DOHH2 (cell line): ENCODE measurements around the gene MICAL2.

Experiments
- H3F3A ChIP-seq: fragments of 200-600 bp; sonication (generic), shearing (Covaris generic); 2 replicates; pipeline ENCODE4 v1.6.0; 2016; ENCODE audit warnings: antibody characterized with exemption, mild to moderate bottlenecking; ENCODE audit not compliant: control insufficient read depth, insufficient read depth
- H3K27ac ChIP-seq: fragments of 200-600 bp; sonication (generic); 2 replicates; pipeline ENCODE4 v1.5.1; 2014; ENCODE audit warnings: low read depth, mild to moderate bottlenecking, low read length, moderate library complexity
- H3K27me3 ChIP-seq: fragments of 200-600 bp; sonication (generic); 2 replicates; pipeline ENCODE4 v1.6.1; 2014; ENCODE audit warnings: mild to moderate bottlenecking, low read length, mixed read lengths; ENCODE audit not compliant: control insufficient read depth
- H3K36me3 ChIP-seq: fragments of 200-600 bp; sonication (generic); 2 replicates; pipeline ENCODE4 v1.6.1; 2014; ENCODE audit warnings: mild to moderate bottlenecking, low read length, moderate library complexity, mixed read lengths; ENCODE audit not compliant: control insufficient read depth
- H3K4me1 ChIP-seq: fragments of 200-600 bp; sonication (generic); 2 replicates; pipeline ENCODE4 v1.6.1; 2014; ENCODE audit warnings: mild to moderate bottlenecking, low read length, mixed read lengths; ENCODE audit not compliant: control insufficient read depth
- H3K4me2 ChIP-seq: fragments of 200-600 bp; sonication (generic); 2 replicates; pipeline ENCODE4 v1.6.0; 2014; ENCODE audit warnings: mild to moderate bottlenecking, low read length, moderate library complexity
- H3K4me3 ChIP-seq: fragments of 200-600 bp; sonication (generic); 2 replicates; pipeline ENCODE4 v1.5.1; 2014; ENCODE audit warnings: mild to moderate bottlenecking, low read length, mixed read lengths
- H3K79me2 ChIP-seq: fragments of 200-600 bp; sonication (generic); 2 replicates; pipeline ENCODE4 v1.6.1; 2014; ENCODE audit warnings: mild to moderate bottlenecking, low read length, mixed read lengths; ENCODE audit not compliant: control insufficient read depth
- H3K9me2 ChIP-seq: fragments of 200-600 bp; sonication (generic); replicated peaks from 2 replicates; pipeline ENCODE4 v1.6.1; 2014; ENCODE audit warnings: mild to moderate bottlenecking, low read length, mixed read lengths; ENCODE audit not compliant: control insufficient read depth
- H3K9me3 ChIP-seq: fragments of 200-600 bp; sonication (generic); 2 replicates; pipeline ENCODE4 v1.6.1; 2014; ENCODE audit warnings: antibody characterized with exemption, low read length, mixed read lengths; ENCODE audit not compliant: control insufficient read depth, insufficient read depth
- H4K20me1 ChIP-seq: fragments of 200-600 bp; sonication (generic); 2 replicates; pipeline ENCODE4 v1.6.0; 2014; ENCODE audit warnings: low read depth, mild to moderate bottlenecking, antibody characterized with exemption, low read length, moderate library complexity; ENCODE audit not compliant: control insufficient read depth, insufficient read depth
- EZH2phosphoT487 ChIP-seq: fragments of 200-600 bp; sonication (generic); IDR thresholded peaks from 2 replicates; pipeline ENCODE4 v1.6.1; 2017; ENCODE audit warnings: borderline replicate concordance, mild to moderate bottlenecking, antibody characterized with exemption, low read length, moderate library complexity, mixed read lengths
- TF ChIP-seq, protein P1 (sequence below): fragments of 200-600 bp; sonication (generic); IDR thresholded peaks from one replicate; pipeline ENCODE4 v1.5.1; 2014; ENCODE audit warnings: antibody characterized with exemption, mild to moderate bottlenecking, low read depth, low read length; ENCODE audit not compliant: poor library complexity, severe bottlenecking

The MICAL2 gene

DNA sequence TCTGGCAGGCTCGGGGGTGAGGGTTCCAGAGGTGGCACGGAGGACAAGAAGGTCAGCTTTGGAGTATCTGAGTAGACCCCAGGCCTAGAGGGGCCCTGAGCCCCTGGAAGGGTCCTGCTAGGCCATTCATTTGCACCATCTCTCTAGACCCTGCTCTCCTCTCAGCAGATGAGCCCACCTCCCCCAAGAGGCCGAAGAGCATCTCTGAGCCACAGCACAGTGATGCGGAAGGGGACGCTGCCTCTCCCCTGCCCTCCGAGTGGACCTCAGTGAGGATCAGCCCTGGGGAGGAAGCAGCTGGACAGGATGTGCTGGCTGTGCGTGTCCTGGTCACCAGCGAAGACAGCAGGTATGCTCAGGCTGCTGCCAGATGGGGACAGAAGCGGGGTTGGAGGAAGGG lies 165.4 kb downstream of the MICAL2 start:
- Histone ChIP-seq H3K27ac (no peak overlapping the region), H3K4me1 (no peaks in the 10 kb centered on the region)

DNA sequence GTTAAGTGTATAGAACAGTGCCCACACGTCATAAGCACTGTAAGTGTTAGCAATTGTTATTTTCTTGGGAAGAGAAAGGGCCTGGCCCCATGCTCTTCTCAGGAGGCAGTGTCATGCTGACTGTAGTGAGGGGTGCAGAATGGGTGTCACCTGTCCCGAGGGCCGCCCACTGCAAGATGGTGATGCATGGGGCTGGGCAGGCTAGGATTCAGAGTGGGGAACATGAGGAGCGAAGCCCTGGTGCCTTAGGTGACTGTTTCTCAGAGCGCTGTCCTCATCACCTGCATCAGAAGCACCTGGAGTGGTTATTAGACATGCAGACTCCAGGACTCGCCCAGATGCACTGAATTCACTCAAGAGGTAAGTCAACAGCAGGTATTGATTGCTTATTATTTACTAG lies 166.0 kb downstream of the MICAL2 start:
- Histone ChIP-seq H3K36me3 (no peaks in the 10 kb centered on the region), H3F3A (no peaks in the 10 kb centered on the region), H3K27ac (no peak overlapping the region), H3K4me1 (no peaks in the 10 kb centered on the region), H3K4me2 (no peak overlapping the region), H3K79me2 (no peaks in the 10 kb centered on the region), H4K20me1 (no peaks in the 10 kb centered on the region), H3K4me3 (no peak overlapping the region), H3K9me3 (no peaks in the 10 kb centered on the region), H3K27me3 (no peaks in the 10 kb centered on the region), H3K9me2 (no peaks in the 10 kb centered on the region)
- no peak for TF ChIP-seq EZH2phosphoT487
- TF ChIP-seq, protein P1, sequence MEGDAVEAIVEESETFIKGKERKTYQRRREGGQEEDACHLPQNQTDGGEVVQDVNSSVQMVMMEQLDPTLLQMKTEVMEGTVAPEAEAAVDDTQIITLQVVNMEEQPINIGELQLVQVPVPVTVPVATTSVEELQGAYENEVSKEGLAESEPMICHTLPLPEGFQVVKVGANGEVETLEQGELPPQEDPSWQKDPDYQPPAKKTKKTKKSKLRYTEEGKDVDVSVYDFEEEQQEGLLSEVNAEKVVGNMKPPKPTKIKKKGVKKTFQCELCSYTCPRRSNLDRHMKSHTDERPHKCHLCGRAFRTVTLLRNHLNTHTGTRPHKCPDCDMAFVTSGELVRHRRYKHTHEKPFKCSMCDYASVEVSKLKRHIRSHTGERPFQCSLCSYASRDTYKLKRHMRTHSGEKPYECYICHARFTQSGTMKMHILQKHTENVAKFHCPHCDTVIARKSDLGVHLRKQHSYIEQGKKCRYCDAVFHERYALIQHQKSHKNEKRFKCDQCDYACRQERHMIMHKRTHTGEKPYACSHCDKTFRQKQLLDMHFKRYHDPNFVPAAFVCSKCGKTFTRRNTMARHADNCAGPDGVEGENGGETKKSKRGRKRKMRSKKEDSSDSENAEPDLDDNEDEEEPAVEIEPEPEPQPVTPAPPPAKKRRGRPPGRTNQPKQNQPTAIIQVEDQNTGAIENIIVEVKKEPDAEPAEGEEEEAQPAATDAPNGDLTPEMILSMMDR: no peak

More for the DNA sequence above, 165.4 kb downstream of the MICAL2 start:
- TF ChIP-seq EZH2phosphoT487: no peak
- TF ChIP-seq, protein P1: no peak
- no peak overlapping the region for H3K4me3 ChIP-seq
- H3K79me2 ChIP-seq: no peaks in the 10 kb centered on the region
- H3F3A ChIP-seq: no peaks in the 10 kb centered on the region
- H3K27me3 ChIP-seq: no peaks in the 10 kb centered on the region
- H3K4me2 ChIP-seq: no peak overlapping the region
- no peaks in the 10 kb centered on the region for H3K36me3 ChIP-seq
- no peaks in the 10 kb centered on the region for H3K9me2 ChIP-seq
- H4K20me1 ChIP-seq: no peaks in the 10 kb centered on the region
- no peaks in the 10 kb centered on the region for H3K9me3 ChIP-seq

DNA sequence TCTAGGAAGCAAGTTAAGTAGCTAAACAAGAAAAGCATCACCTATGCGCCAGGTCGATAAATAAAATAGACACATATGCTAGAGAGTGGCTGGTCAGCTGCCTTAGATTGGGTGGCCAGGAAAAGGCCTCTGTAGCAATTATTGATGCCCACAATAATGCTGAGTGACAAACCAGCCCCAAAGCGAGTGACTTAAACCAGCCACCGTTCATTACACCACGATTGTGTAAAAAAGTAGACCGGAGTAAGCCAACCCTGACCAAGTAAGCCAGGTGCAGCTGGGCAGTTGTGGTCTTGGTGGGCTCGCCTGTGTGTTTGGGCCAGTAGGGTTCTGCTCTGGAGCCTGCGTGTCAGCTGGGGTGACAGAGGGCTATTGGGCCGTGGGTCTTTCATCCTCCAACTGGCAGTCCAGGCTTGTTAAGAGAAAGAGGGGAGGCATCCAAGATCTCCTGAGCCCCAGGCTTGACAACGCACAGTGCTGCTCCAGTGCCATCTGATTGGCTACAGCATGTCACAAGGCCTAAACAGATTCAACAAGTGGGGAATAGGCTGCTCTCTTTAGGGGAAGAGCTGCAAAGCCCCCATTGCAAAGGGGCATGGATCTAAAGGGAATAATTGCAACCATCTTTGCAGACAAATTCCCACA lies 166.6 kb downstream of the MICAL2 start:
- H3K27me3 ChIP-seq: no peaks in the 10 kb centered on the region
- TF ChIP-seq EZH2phosphoT487: no peak
- TF ChIP-seq, protein P1: no peak
- H3K4me3 ChIP-seq: no peak overlapping the region
- no peaks in the 10 kb centered on the region for H3F3A ChIP-seq
- no peak overlapping the region for H3K27ac ChIP-seq
- H3K4me1 ChIP-seq: no peaks in the 10 kb centered on the region
- no peaks in the 10 kb centered on the region for H3K79me2 ChIP-seq
- no peaks in the 10 kb centered on the region for H3K9me2 ChIP-seq
- H3K4me2 ChIP-seq: no peak overlapping the region
- no peaks in the 10 kb centered on the region for H4K20me1 ChIP-seq
- H3K36me3 ChIP-seq: no peaks in the 10 kb centered on the region
- H3K9me3 ChIP-seq: no peaks in the 10 kb centered on the region
